Keratinocyte (primary cell): ENCODE data around the gene KLHDC7B.

Experiments
- CTCF ChIP-seq, 3 experiments: IDR thresholded peaks in 1 of 3; conservative IDR thresholded peaks in 1 of 3; optimal IDR thresholded peaks in 1 of 3; 2 replicates in 2 of 3; 3 replicates in 1 of 3; pipeline versions ENCODE3 to v1.5.1; 2011; ENCODE audit warnings: low read length in 3 of 3, mild to moderate bottlenecking in 3 of 3, moderate library complexity in 2 of 3, control low read depth in 1 of 3, inconsistent platforms in 1 of 3; ENCODE audit not compliant: insufficient read depth in 2 of 3; ENCODE audit errors: extremely low read depth in 1 of 3
- EZH2 ChIP-seq: IDR thresholded peaks from one replicate; pipeline ENCODE4 v1.6.1; 2012; ENCODE audit warnings: inconsistent platforms, mild to moderate bottlenecking, low read length, moderate library complexity

- TF ChIP-seq CTCF (optimal IDR thresholded peaks at IDR 0.05 in 1 of 3, IDR thresholded peaks at IDR 0.05 in 1 of 3, conservative IDR thresholded peaks at IDR 0.05 in 1 of 3; ENCODE audit: extremely low read depth in 1 of 3, insufficient read depth in 2 of 3, low read length in 3 of 3) (no peak), EZH2 (no peak)
These were observed 37.5 kb upstream of the KLHDC7B start, which contains the start of gene NCAPH2 for GRCh38 chr22:50507991-50508884.
